Kidney (tissue), 14 donors: ENCODE results near the gene ARL15. TPM values are rescaled to one million over a fixed set of nuclear protein-coding genes. Genes with fewer than 3 reads are reported as not detected.
"Not testable (repeated sequence)": the region's sequence is repeated elsewhere in the genome, so short reads cannot be mapped to it uniquely, and the experiment has no call there.

ENCODE experiments used
- DNase-seq, 5 donors: peaks; one replicate each; pipeline ENCODE4 v3.0.0-alpha.2; 2013 to 2020
- FAIRE-seq: peaks from 2 replicates; lab custom pipeline; 2012; peaks lifted over from hg19 to GRCh38; lab: Jason Lieb, UNC
- H3K27ac ChIP-seq, 2 donors: one replicate each; pipeline ENCODE4 v1.7.0; 2013; ENCODE audit warnings: low read depth in 2 of 2, low read length in 2 of 2, inconsistent platforms in 1 of 2
- H3K27me3 ChIP-seq: one replicate; pipeline ENCODE4 v1.7.1; 2013; ENCODE audit warnings: low read length, inconsistent platforms; ENCODE audit not compliant: control insufficient read depth, insufficient read depth
- H3K36me3 ChIP-seq, 3 donors: one replicate each; pipeline versions ENCODE4 v1.7.0 to v1.7.1; 2013; ENCODE audit warnings: low read length in 3 of 3, control low read depth in 1 of 3, inconsistent platforms in 1 of 3; ENCODE audit not compliant: insufficient read depth in 3 of 3, control insufficient read depth in 2 of 3
- H3K4me1 ChIP-seq, 3 donors: one replicate each; pipeline versions ENCODE4 v1.7.0 to v1.7.1; 2013; ENCODE audit warnings: low read length in 3 of 3, inconsistent platforms in 1 of 3, low read depth in 1 of 3; ENCODE audit not compliant: control insufficient read depth in 2 of 3, insufficient read depth in 2 of 3
- H3K4me3 ChIP-seq, 3 donors: one replicate each; pipeline versions ENCODE4 v1.7.0 to v1.8.1; 2013; ENCODE audit warnings: low read length in 3 of 3, control low read depth in 1 of 3, inconsistent platforms in 1 of 3
- H3K9ac ChIP-seq, 3 donors: one replicate each; pipeline versions ENCODE4 v1.7.0 to v1.7.1; 2013; ENCODE audit warnings: low read length in 3 of 3, control low read depth in 1 of 3, inconsistent platforms in 1 of 3
- H3K9me3 ChIP-seq, 3 donors: one replicate each; pipeline versions ENCODE4 v1.7.0 to v1.7.1; 2013; ENCODE audit warnings: low read length in 3 of 3, control low read depth in 1 of 3, inconsistent platforms in 1 of 3; ENCODE audit not compliant: control insufficient read depth in 2 of 3, insufficient read depth in 1 of 3
- intact Hi-C: fragments of 100-400 bp; cut with DNase I; formaldehyde crosslinking; loops from one replicate; pipeline ENCODE4 v1.11.1; 2022
- polyA plus RNA-seq: library from polyadenylated mRNA; stranded (reverse); fragments of 350-450 nt; fragmentation: Illumina TruSeq; extraction: RNeasy Lipid Tissue Mini Kit (QIAGEN cat#74804); gene quantifications from one replicate; pipeline ENCODE4 v1.2.3, GENCODE V29; 2014; ENCODE audit warnings: low read depth, low replicate concordance; ENCODE audit not compliant: insufficient read depth
- total RNA-seq: library from RNA; stranded (reverse); fragmentation: NEBNext Ultra II Directional; extraction: Animal tissue kit (Norgen Biotek cat#: 25700); gene quantifications from one replicate; pipeline ENCODE4 v1.2.1, GENCODE V29; 2021
- TF ChIP-seq, protein P1 (sequence below): IDR thresholded peaks from 3 replicates; pipeline ENCODE4 v1.5.1; 2012; ENCODE audit warnings: mild to moderate bottlenecking, moderate library complexity, borderline replicate concordance; ENCODE audit not compliant: insufficient read depth; ENCODE audit errors: extremely low read depth
- donor health status: control.
- donor health status: control.
- donor health status: control.
- donor health status: control.
- donor health status: control.
- donor health status: DM: yes; HTN: yes; CAD: no.
- donor health status: Normal renal cell carcinoma (clear cell type).

Gene ARL15
- total and polyA plus RNA-seq, 2 donors from 2014 or later, result 21.1 to 36.6 TPM

DNA sequence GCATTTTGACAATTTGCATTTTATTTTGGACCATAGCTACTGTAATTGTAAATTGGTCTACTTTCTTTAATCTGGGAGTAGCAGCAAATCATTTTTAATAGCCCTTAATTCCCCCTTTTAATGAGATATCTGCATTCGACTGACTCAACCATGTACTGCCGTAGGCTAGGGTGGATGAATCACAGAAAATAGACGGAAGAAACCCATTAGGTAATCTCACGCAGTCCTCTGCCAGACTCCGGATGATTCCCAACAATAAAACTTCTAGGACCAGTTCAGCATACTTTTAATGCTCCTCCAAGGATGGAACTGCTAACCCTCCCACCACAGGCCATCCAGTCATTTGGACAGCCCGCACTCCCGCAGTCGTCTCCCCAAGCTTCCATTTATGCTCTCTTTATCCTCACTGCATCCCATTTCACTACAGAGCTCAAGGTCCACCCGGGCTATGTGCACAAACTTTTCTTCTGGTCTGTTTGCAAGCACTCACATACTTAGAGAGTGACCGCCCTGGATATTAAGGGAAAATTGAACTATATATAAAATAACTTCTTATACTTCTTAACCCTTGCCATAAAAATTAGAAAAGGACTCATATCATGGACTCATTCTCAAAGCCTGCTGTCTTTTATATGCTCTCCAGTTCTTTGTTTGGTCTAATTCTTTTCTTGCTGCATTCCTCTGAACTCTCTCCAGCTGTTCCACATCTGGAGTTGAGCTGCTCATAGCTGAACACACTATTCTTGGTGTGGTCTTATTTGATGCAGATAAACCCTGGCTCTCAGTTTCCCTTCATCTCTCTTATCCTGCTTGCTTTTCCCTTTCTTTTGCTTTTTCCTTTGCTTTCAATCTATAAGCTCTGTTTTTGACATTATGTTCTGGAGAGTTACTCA, 326.6 kb downstream of the ARL15 start:
- H3K4me3 ChIP-seq, result no peak overlapping the region
- intact Hi-C loops, result no loop called here
- FAIRE-seq, result no peak

DNA sequence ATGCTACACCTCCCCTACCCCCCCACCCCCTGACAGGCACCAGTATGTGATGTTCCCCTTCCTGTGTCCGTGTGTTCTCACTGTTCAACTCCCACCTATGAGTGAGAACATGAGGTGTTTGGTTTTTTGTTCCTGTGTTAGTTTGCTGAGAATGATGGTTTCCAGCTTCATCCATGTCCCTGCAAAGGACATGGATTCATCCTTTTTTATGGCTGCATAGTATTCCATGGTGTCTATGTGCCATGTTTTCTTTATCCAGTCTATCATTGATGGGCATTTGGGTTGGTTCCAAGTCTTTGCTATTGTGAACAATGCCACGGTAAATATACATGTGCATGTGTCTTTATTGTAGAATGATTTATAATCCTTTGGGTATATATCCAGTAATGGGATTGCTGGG, 328.1 kb downstream of the ARL15 start:
- H3K4me1 ChIP-seq, H3K9ac ChIP-seq, FAIRE-seq, H3K36me3 ChIP-seq, DNase-seq, H3K4me3 ChIP-seq, H3K27ac ChIP-seq, H3K27me3 ChIP-seq, H3K9me3 ChIP-seq, intact Hi-C loops: not testable (repeated sequence)

More for the DNA sequence above, 326.6 kb downstream of the ARL15 start:
- no peaks in the 10 kb centered on the region for H3K4me1 ChIP-seq
- no peak for DNase-seq
- H3K9me3 ChIP-seq, result no peaks in the 10 kb centered on the region
- no peaks in the 10 kb centered on the region for H3K27me3 ChIP-seq
- no peak overlapping the region for H3K9ac ChIP-seq
- no peaks in the 10 kb centered on the region for H3K36me3 ChIP-seq
- TF ChIP-seq, protein P1, sequence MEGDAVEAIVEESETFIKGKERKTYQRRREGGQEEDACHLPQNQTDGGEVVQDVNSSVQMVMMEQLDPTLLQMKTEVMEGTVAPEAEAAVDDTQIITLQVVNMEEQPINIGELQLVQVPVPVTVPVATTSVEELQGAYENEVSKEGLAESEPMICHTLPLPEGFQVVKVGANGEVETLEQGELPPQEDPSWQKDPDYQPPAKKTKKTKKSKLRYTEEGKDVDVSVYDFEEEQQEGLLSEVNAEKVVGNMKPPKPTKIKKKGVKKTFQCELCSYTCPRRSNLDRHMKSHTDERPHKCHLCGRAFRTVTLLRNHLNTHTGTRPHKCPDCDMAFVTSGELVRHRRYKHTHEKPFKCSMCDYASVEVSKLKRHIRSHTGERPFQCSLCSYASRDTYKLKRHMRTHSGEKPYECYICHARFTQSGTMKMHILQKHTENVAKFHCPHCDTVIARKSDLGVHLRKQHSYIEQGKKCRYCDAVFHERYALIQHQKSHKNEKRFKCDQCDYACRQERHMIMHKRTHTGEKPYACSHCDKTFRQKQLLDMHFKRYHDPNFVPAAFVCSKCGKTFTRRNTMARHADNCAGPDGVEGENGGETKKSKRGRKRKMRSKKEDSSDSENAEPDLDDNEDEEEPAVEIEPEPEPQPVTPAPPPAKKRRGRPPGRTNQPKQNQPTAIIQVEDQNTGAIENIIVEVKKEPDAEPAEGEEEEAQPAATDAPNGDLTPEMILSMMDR, result no peak
- no peak overlapping the region for H3K27ac ChIP-seq

DNA sequence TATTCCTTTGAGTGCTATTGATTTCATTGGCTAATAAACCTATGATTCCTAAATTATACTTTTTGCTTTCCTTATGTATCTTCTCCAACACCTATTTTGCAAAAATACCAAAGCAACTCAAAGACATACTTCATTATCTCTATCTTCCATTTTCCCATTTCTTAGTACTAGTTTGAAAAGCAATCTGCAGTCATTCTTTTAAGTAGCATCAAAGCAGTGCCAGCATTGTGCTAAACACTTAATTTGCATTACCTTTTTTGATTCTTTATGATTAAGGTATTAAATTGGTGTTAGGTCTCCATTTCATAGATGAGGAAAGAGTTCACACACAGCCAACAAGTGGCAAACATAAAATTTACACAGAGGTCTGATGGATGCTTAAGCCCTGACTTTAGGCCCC, 330.3 kb downstream of the ARL15 start:
- Histone ChIP-seq H3K4me1 (no peaks in the 10 kb centered on the region), H3K27me3 (no peaks in the 10 kb centered on the region), H3K9me3 (no peaks in the 10 kb centered on the region), H3K9ac (no peak overlapping the region), H3K36me3 (no peaks in the 10 kb centered on the region), H3K27ac (no peak overlapping the region), H3K4me3 (no peak overlapping the region)
- TF ChIP-seq, protein P1, result no peak
- FAIRE-seq (no peak), DNase-seq (no peak)
- intact Hi-C loops, result no loop called here

- intact Hi-C loops, result no loop called here
- H3K4me1 ChIP-seq, result no peaks in the 10 kb centered on the region
- no peaks in the 10 kb centered on the region for H3K9me3 ChIP-seq
- H3K27ac ChIP-seq, result no peak overlapping the region
- no peaks in the 10 kb centered on the region for H3K36me3 ChIP-seq
- no peak for FAIRE-seq
- H3K4me3 ChIP-seq, result no peak overlapping the region
- no peaks in the 10 kb centered on the region for H3K27me3 ChIP-seq
- TF ChIP-seq, protein P1, result no peak
- H3K9ac ChIP-seq, result no peak overlapping the region
- no peak for DNase-seq
Observed at GRCh38 chr5:53974021-53974420, 336.4 kb downstream of the ARL15 start.
